HCT116 (cell line): ENCODE measurements around the gene GRK1. TPM values are rescaled to one million over a fixed set of nuclear protein-coding genes. Genes with fewer than 3 reads are reported as not detected.

ENCODE experiments used
- ATAC-seq: fragments of 200-7000 bp; cut with Tn5 transposase; 2 replicates; pipeline ENCODE4 v1.9.1; 2020; ENCODE audit warnings: mild to moderate bottlenecking, moderate library complexity
- BruUV-seq: library from RNA; stranded (reverse); fragments of 400-500 nt; replicated peaks from 2 replicates; lab custom pipeline; 2021; lab: Mats Ljungman, UMichigan
- CTCF ChIA-PET: fragments of 300-600 bp; sonication (Branson Sonifier 250); formaldehyde crosslinking; loops from one replicate; lab custom pipeline; 2021; ENCODE audit warnings: antibody characterized with exemption; lab: Charles Lee
- POLR2A ChIA-PET: fragments of 300-600, 350-600 bp; sonication (Branson Sonifier 250); formaldehyde crosslinking; loops from one replicate; lab custom pipeline; 2021; ENCODE audit warnings: antibody characterized with exemption; lab: Charles Lee
- RAD21 ChIA-PET, 2 experiments: fragments of 300-600 bp; sonication (Branson Sonifier 250); formaldehyde crosslinking; loops; one replicate each; lab custom pipeline; 2023; ENCODE audit warnings: low total read pairs in 2 of 2; ENCODE audit not compliant: uncharacterized antibody in 2 of 2, unreplicated experiment in 2 of 2, low non-redundant PET in 1 of 2; lab: Charles Lee
- DNase-seq: peaks from one replicate; pipeline ENCODE4 v3.0.0-alpha.2; 2010; ENCODE audit warnings: low read depth, low spot score
- H2AFZ ChIP-seq: fragments of 200-600 bp; shearing (Covaris generic), sonication (generic); 2 replicates; pipeline ENCODE4 v1.6.1; 2017; ENCODE audit warnings: low read depth, mixed run types, mixed read lengths, antibody characterized with exemption, low read length; ENCODE audit not compliant: poor library complexity, severe bottlenecking
- H3K27ac ChIP-seq: 2 replicates; pipeline ENCODE4 v1.5.1; 2012; ENCODE audit warnings: low read depth, low read length
- H3K27me3 ChIP-seq: fragments of 200-600 bp; sonication (generic); 2 replicates; pipeline ENCODE4 v1.6.1; 2016; ENCODE audit warnings: mixed run types, low read length, mixed read lengths; ENCODE audit not compliant: insufficient read depth
- H3K36me3 ChIP-seq, 2 experiments: fragments of 200-500 bp in 1 of 2; fragments of 200-600 bp in 1 of 2; sonication (Bioruptor generic) in 1 of 2; sonication (generic) in 1 of 2; 2 replicates each; pipeline versions ENCODE4 v1.5.1 to v1.6.1; 2014 to 2016; ENCODE audit warnings: low read length in 2 of 2, inconsistent platforms in 1 of 2, mixed read lengths in 1 of 2, mixed run types in 1 of 2; ENCODE audit not compliant: insufficient read depth in 2 of 2, control insufficient read depth in 1 of 2
- H3K4me1 ChIP-seq, 2 experiments: fragments of 200-600 bp in 1 of 2; sonication (generic) in 1 of 2; 2 replicates each; pipeline versions ENCODE4 v1.5.1 to v1.6.1; 2012 to 2017; ENCODE audit warnings: low read length in 2 of 2, inconsistent platforms in 1 of 2, mild to moderate bottlenecking in 1 of 2, mixed read lengths in 1 of 2, mixed run types in 1 of 2, moderate library complexity in 1 of 2; ENCODE audit not compliant: insufficient read depth in 2 of 2, control insufficient read depth in 1 of 2
- H3K4me2 ChIP-seq: fragments of 200-600 bp; sonication (generic); 2 replicates; pipeline ENCODE4 v1.6.1; 2017; ENCODE audit warnings: mixed run types, low read length, mixed read lengths
- H3K4me3 ChIP-seq, 2 experiments: fragments of 200-600 bp in 1 of 2; sonication (generic) in 1 of 2; replicated peaks in 1 of 2; 2 replicates each; pipeline ENCODE4 v1.5.1; 2011 to 2016; ENCODE audit warnings: low read length in 2 of 2, control low read depth in 1 of 2, low read depth in 1 of 2, mild to moderate bottlenecking in 1 of 2, mixed read lengths in 1 of 2, mixed run types in 1 of 2
- H3K79me2 ChIP-seq: fragments of 200-600 bp; sonication (generic); 2 replicates; pipeline ENCODE4 v1.6.1; 2017; ENCODE audit warnings: mild to moderate bottlenecking, mixed run types, low read length, moderate library complexity, mixed read lengths; ENCODE audit not compliant: insufficient read depth
- H3K9ac ChIP-seq: fragments of 200-600 bp; sonication (generic); 2 replicates; pipeline ENCODE4 v1.6.1; 2016; ENCODE audit warnings: low read length, mixed read lengths
- H3K9me2 ChIP-seq: fragments of 200-600 bp; sonication (generic), shearing (Covaris generic); 2 replicates; pipeline ENCODE4 v1.6.1; 2017; ENCODE audit warnings: mixed run types, mild to moderate bottlenecking, moderate library complexity; ENCODE audit not compliant: insufficient read depth
- H3K9me3 ChIP-seq, 2 experiments: fragments of 200-500 bp in 1 of 2; fragments of 200-600 bp in 1 of 2; sonication (Bioruptor generic) in 1 of 2; sonication (generic) in 1 of 2; 2 replicates each; pipeline ENCODE4 v1.6.1; 2014 to 2017; ENCODE audit warnings: low read length in 2 of 2, mixed read lengths in 2 of 2, inconsistent platforms in 1 of 2, low read depth in 1 of 2, mild to moderate bottlenecking in 1 of 2, mixed run types in 1 of 2, moderate library complexity in 1 of 2; ENCODE audit not compliant: control insufficient read depth in 1 of 2, insufficient read depth in 1 of 2
- H4K20me1 ChIP-seq: fragments of 200-600 bp; sonication (generic), shearing (Covaris generic); 2 replicates; pipeline ENCODE4 v1.6.1; 2017; ENCODE audit warnings: mixed run types, mild to moderate bottlenecking, moderate library complexity; ENCODE audit not compliant: insufficient read depth
- EGR1 ChIP-seq: IDR thresholded peaks from 2 replicates; pipeline ENCODE4 v1.6.1; 2012; ENCODE audit warnings: low read depth
- ELF1 ChIP-seq: IDR thresholded peaks from 2 replicates; pipeline ENCODE4 v1.6.1; 2012; ENCODE audit warnings: low read depth, borderline replicate concordance
- EZH2 ChIP-seq: fragments of 200-600 bp; sonication (generic); IDR thresholded peaks from 2 replicates; pipeline ENCODE4 v1.6.1; 2017; ENCODE audit warnings: antibody characterized with exemption, mixed run types
- EZH2phosphoT487 ChIP-seq: fragments of 200-600 bp; IDR thresholded peaks from 2 replicates; pipeline ENCODE4 v1.6.1; 2018; ENCODE audit warnings: antibody characterized with exemption, borderline replicate concordance
- FOSL1 ChIP-seq: IDR thresholded peaks from 2 replicates; pipeline ENCODE4 v1.6.1; 2012; ENCODE audit warnings: low read depth
- JUND ChIP-seq: IDR thresholded peaks from 2 replicates; pipeline ENCODE4 v1.6.1; 2012
- POLR2AphosphoS5 ChIP-seq: IDR thresholded peaks from 2 replicates; pipeline ENCODE4 v1.6.1; 2011; ENCODE audit warnings: mild to moderate bottlenecking, low read depth, low read length, moderate library complexity
- RAD21 ChIP-seq: IDR thresholded peaks from 2 replicates; pipeline ENCODE4 v1.6.1; 2012; ENCODE audit warnings: low read depth, mild to moderate bottlenecking
- SIN3A ChIP-seq: IDR thresholded peaks from 2 replicates; pipeline ENCODE4 v1.6.1; 2012; ENCODE audit warnings: low read depth
- SP1 ChIP-seq: IDR thresholded peaks from 2 replicates; pipeline ENCODE4 v1.6.1; 2012; ENCODE audit warnings: low read depth
- TCF7L2 ChIP-seq: IDR thresholded peaks from 2 replicates; pipeline ENCODE4 v1.7.0; 2011; ENCODE audit warnings: borderline replicate concordance, inconsistent platforms; ENCODE audit not compliant: insufficient read depth, insufficient read length; ENCODE audit errors: extremely low read depth
- YY1 ChIP-seq: IDR thresholded peaks from 2 replicates; pipeline ENCODE4 v1.6.1; 2011; ENCODE audit warnings: low read length, low read depth, moderate library complexity, mild to moderate bottlenecking; ENCODE audit not compliant: insufficient replicate concordance; ENCODE audit errors: extremely low read depth
- ZFX ChIP-seq: fragments of 450-650 bp; IDR thresholded peaks from 2 replicates; pipeline ENCODE4 v1.6.1; 2017
- ZNF274 ChIP-seq: fragments of 200-500 bp; sonication (Bioruptor generic); IDR thresholded peaks from 2 replicates; pipeline ENCODE4 v1.6.1; 2014; ENCODE audit warnings: mild to moderate bottlenecking, low read depth, low read length, inconsistent platforms
- intact Hi-C: fragments of 100-400 bp; cut with micrococcal nuclease; formaldehyde crosslinking; loops from 2 replicates; pipeline ENCODE4 v1.10.0; 2022
- total RNA-seq: library from RNA; stranded (reverse); gene quantifications from one replicate; pipeline ENCODE4 v1.2.1, GENCODE V29; 2021; ENCODE audit not compliant: unreplicated experiment
- TF ChIP-seq, protein P1 (sequence below): IDR thresholded peaks from 2 replicates; pipeline ENCODE4 v1.6.1; 2011; ENCODE audit warnings: mild to moderate bottlenecking, low read length, moderate library complexity; ENCODE audit not compliant: insufficient replicate concordance; ENCODE audit errors: extremely low read depth
- TF ChIP-seq, protein P2 (sequence below): IDR thresholded peaks from 2 replicates; pipeline ENCODE4 v1.6.1; 2012; ENCODE audit warnings: low read depth
- TF ChIP-seq, protein P3 (sequence below): IDR thresholded peaks from 2 replicates; pipeline ENCODE4 v1.6.1; 2012
- TF ChIP-seq, protein P4 (sequence below), 3 experiments: fragments of 200-600 bp in 1 of 3; sonication (generic) in 1 of 3; IDR thresholded peaks in 2 of 3; conservative IDR thresholded peaks in 1 of 3; 2 replicates each; pipeline ENCODE4 v1.5.1; 2012 to 2017; ENCODE audit warnings: low read depth in 2 of 3, low read length in 2 of 3, antibody characterized with exemption in 1 of 3, borderline replicate concordance in 1 of 3, control low read depth in 1 of 3, mild to moderate bottlenecking in 1 of 3, mixed read lengths in 1 of 3, mixed run types in 1 of 3, moderate library complexity in 1 of 3; ENCODE audit not compliant: insufficient read depth in 1 of 3
- TF ChIP-seq, protein P5 (sequence below): IDR thresholded peaks from 2 replicates; pipeline ENCODE4 v1.6.1; 2012

GRK1 gene
- total RNA-seq, 1 experiment from 2014 or later: not detected

DNA sequence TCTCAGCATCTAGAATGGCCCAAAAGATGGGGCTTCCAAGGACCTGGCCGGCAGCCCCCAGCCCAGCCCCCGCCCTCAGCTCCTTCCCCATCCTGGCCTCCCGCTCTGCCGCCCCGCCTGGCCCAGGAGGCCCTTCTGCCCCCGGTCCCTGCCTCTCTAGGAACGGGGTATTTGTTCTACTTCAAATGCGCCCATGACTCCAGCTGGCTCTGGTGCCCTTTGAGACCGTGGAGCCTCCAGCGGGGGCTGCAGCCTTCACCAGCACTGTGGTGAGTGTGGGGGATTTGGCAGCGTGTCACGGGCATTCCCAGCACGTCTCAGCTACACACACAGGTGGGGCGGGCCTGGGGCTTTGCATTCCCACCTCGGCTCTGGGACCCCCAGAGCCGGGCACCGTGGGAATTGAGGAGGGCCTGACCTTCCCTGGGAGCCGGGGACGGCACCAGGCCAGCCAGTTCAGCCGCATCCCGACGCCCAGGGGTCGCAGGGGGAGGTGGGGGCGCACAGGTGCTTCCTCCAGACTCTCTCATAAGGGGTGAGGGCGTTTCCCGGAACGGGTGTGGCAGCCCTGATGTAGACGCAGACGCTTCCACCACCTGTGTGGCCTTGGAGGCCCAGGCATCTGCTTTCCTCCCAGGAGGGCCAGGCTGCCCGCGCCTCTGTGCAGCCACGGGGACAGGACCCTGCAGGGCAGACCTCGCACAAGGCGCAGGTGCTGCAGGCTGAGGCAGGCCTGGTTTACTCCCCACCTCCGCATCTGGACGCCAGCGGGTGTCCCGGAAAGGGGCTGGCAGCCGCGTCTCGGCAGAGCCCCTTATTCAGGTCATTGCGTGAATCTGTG lies 10.0 kb upstream of the GRK1 start:
- CTCF ChIA-PET: no interaction called here
- no peak for DNase-seq
- no peaks in the 10 kb centered on the region for H4K20me1 ChIP-seq
- POLR2A ChIA-PET: no interaction called here
- no peaks in the 10 kb centered on the region for H3K36me3 ChIP-seq
- no TSS peak for BruUV-seq
- intact Hi-C loops: no loop called here
- H3K4me3 ChIP-seq: no peak overlapping the region
- no peak overlapping the region for H3K27ac ChIP-seq
- H2AFZ ChIP-seq: no peak overlapping the region
- no peaks in the 10 kb centered on the region for H3K4me1 ChIP-seq
- H3K79me2 ChIP-seq: no peaks in the 10 kb centered on the region
- ATAC-seq: no peak
- no peaks in the 10 kb centered on the region for H3K9me2 ChIP-seq
- H3K9me3 ChIP-seq: no peaks in the 10 kb centered on the region
- RAD21 ChIA-PET: no interaction called here
- no peak overlapping the region for H3K9ac ChIP-seq
- no peak overlapping the region for H3K4me2 ChIP-seq
- H3K27me3 ChIP-seq: no peaks in the 10 kb centered on the region
- no peak for TF ChIP-seq FOSL1
- no peak for TF ChIP-seq ZFX
- TF ChIP-seq, protein P1, sequence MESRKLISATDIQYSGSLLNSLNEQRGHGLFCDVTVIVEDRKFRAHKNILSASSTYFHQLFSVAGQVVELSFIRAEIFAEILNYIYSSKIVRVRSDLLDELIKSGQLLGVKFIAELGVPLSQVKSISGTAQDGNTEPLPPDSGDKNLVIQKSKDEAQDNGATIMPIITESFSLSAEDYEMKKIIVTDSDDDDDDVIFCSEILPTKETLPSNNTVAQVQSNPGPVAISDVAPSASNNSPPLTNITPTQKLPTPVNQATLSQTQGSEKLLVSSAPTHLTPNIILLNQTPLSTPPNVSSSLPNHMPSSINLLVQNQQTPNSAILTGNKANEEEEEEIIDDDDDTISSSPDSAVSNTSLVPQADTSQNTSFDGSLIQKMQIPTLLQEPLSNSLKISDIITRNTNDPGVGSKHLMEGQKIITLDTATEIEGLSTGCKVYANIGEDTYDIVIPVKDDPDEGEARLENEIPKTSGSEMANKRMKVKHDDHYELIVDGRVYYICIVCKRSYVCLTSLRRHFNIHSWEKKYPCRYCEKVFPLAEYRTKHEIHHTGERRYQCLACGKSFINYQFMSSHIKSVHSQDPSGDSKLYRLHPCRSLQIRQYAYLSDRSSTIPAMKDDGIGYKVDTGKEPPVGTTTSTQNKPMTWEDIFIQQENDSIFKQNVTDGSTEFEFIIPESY: no peak
- no peak for TF ChIP-seq ELF1
- TF ChIP-seq, protein P2, sequence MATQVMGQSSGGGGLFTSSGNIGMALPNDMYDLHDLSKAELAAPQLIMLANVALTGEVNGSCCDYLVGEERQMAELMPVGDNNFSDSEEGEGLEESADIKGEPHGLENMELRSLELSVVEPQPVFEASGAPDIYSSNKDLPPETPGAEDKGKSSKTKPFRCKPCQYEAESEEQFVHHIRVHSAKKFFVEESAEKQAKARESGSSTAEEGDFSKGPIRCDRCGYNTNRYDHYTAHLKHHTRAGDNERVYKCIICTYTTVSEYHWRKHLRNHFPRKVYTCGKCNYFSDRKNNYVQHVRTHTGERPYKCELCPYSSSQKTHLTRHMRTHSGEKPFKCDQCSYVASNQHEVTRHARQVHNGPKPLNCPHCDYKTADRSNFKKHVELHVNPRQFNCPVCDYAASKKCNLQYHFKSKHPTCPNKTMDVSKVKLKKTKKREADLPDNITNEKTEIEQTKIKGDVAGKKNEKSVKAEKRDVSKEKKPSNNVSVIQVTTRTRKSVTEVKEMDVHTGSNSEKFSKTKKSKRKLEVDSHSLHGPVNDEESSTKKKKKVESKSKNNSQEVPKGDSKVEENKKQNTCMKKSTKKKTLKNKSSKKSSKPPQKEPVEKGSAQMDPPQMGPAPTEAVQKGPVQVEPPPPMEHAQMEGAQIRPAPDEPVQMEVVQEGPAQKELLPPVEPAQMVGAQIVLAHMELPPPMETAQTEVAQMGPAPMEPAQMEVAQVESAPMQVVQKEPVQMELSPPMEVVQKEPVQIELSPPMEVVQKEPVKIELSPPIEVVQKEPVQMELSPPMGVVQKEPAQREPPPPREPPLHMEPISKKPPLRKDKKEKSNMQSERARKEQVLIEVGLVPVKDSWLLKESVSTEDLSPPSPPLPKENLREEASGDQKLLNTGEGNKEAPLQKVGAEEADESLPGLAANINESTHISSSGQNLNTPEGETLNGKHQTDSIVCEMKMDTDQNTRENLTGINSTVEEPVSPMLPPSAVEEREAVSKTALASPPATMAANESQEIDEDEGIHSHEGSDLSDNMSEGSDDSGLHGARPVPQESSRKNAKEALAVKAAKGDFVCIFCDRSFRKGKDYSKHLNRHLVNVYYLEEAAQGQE: no peak
- TF ChIP-seq, protein P3, sequence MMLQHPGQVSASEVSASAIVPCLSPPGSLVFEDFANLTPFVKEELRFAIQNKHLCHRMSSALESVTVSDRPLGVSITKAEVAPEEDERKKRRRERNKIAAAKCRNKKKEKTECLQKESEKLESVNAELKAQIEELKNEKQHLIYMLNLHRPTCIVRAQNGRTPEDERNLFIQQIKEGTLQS: no peak
- TF ChIP-seq SIN3A: no peak
- TF ChIP-seq YY1: no peak
- TF ChIP-seq EGR1: no peak
- TF ChIP-seq POLR2AphosphoS5: no peak
- no peak for TF ChIP-seq EZH2phosphoT487
- no peak for TF ChIP-seq RAD21
- TF ChIP-seq ZNF274: no peak
- no peak for TF ChIP-seq JUND
- no peak for TF ChIP-seq EZH2
- no peak for TF ChIP-seq TCF7L2
- TF ChIP-seq, protein P4, sequence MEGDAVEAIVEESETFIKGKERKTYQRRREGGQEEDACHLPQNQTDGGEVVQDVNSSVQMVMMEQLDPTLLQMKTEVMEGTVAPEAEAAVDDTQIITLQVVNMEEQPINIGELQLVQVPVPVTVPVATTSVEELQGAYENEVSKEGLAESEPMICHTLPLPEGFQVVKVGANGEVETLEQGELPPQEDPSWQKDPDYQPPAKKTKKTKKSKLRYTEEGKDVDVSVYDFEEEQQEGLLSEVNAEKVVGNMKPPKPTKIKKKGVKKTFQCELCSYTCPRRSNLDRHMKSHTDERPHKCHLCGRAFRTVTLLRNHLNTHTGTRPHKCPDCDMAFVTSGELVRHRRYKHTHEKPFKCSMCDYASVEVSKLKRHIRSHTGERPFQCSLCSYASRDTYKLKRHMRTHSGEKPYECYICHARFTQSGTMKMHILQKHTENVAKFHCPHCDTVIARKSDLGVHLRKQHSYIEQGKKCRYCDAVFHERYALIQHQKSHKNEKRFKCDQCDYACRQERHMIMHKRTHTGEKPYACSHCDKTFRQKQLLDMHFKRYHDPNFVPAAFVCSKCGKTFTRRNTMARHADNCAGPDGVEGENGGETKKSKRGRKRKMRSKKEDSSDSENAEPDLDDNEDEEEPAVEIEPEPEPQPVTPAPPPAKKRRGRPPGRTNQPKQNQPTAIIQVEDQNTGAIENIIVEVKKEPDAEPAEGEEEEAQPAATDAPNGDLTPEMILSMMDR (IDR thresholded peaks at IDR 0.05 in 2 of 3, conservative IDR thresholded peaks at IDR 0.05 in 1 of 3; ENCODE audit: borderline replicate concordance in 1 of 3, insufficient read depth in 1 of 3, low read depth in 2 of 3, low read length in 2 of 3): no peak
- TF ChIP-seq, protein P5, sequence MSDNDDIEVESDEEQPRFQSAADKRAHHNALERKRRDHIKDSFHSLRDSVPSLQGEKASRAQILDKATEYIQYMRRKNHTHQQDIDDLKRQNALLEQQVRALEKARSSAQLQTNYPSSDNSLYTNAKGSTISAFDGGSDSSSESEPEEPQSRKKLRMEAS: no peak
- no peak for TF ChIP-seq SP1
